GDM1 (cell line): ENCODE data around the gene ELOVL6.
A peak's percentile ranks its signal among the peaks of the same experiment; 100 is the strongest.
"Not testable (repeated sequence)": the region's sequence is repeated elsewhere in the genome, so short reads cannot be mapped to it uniquely, and the experiment has no call there.

ENCODE experiments used
- DNase-seq: peaks from one replicate; lab custom pipeline; 2025; lab: John Stamatoyannopoulos, UW

The ELOVL6 gene

DNA sequence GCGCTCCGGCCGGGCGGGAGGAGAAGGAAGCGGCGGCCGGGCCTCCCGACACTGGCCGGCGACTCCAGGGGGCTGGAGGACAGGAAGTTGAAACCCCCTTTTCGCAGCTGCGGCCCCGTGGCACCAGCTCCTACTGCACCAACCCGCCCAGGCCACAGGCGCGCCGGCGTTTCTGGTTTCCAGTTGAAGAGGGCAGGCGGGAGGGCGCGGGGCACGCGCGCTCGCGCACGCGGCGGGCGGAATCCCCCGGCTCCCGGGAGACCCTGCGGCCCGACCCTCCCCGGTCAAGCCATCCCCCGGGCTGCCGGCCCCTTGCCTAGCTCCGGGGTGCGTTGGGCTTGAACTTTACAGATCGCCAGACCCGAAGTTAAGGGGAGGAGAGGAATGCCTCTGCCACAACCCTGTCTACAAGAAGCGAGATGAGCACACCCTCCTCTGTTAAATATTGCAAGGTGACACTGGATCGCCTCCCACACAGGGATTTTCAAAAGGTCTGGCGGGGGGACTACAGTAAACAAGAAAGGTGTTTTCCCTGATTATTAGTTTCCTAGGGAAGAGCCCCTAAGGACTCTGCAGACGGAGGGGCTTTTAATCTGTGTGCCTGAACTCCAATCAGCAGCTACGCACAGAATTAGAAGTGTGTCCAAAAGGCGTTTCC lies 1.4 kb downstream of the ELOVL6 start:
- peak; percentile 67 for DNase-seq

DNA sequence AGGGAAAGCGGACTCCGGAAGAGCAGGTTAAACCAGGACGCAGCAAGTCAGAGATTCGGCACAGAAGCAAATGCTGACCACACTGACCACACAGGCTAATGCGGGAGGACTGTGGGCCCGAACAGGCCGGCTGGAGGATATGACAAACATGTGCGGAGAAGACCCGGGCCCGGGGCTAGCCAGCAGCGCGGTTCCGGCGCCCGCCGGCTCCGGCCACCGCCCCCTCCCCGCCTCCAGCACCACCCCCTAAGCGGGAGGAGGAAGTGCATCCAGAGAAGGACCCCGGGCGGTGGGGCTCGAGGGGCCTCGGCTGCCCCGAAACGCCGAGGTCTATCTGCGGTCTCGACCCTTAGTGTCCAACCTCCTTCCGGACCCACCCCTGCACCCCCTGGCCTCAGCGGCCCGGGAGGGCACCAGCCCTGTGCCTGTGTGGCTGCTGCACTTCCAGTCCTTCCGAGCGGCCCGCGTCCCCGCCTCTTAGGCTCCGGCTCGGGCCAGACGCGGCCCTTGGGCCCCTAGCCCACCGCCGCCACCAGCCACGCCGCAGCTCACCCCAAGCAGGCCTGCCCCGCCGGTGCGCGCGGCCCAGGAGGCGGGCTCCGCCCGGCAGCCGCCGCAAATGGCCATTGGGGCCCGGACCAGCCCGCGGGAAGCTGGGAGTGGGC lies 2.1 kb downstream of the ELOVL6 start:
- peak; percentile 64 for DNase-seq

DNA sequence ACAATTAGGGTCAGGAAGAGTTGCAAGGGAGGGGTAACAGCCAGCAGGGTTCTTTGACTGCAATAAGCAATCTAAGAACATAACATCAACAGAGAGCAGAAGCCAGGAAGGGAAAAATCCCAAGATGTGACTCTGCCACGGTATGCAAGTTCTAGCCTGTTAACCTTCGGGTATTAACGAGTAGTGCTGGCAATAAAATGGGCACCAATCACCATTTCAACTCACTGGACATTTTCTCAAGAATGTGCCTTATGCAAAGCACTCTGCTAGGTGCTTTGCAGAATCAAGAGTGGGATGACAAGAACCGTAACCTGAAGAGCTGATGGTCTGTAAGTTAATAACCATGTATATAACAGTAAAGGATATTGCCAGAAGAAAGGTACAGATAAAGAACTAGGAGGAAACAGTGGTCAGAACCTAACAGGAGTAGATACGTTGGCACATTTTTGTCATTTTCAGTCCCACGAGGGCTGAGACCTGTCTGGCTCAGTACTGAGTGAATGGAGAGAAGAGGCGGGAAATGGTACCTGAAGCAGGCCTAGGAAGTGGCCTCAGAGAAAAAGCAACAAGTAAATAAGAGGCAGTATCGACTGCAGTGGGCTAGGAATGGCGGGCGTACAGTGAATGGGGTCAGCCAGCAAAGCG lies 2.7 kb downstream of the ELOVL6 start:
- DNase-seq: peak; percentile 39

DNA sequence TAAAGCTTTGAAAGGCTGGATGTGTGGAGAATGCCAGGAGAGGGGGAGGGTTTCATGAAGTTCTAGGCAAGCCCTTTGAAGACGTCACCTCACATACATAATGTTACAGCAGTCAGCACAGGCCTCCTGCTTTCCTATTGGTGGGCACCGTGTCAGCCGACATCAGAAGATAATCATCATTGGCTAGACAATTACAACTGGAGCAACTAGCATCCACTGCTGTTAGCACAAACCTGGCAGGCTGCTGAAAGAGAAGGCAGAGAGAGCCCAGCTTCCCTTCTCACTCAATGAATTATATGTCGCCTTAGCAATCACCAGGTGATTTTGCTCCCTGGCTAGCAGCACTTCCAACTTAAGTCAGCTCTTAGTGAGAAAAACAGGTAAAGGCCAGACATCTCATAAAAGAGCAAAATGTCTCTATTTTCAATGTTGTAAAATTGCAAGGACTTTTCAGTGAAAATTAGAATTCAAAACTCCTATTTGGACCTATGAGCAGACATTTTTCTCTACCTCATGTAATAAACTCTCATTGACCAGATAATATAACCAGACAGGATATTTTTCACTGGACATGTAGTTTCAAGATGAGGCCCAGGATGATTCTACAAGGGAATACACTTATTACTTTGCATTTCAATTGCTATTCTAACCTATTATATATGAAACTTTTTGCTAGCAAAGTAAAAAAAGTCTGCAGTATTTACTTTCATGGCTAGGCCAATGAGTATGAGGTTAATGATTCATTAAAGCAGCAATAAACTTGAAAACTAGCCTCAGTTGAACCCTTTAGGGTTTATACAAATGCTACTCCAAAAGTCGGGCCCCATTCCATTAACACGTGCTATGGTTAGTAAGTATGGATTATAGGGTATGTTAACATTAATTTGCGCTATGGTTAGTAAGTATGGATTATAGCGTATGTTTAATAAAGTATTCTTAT lies 4.3 kb downstream of the ELOVL6 start:
- peak; percentile 79 for DNase-seq

DNA sequence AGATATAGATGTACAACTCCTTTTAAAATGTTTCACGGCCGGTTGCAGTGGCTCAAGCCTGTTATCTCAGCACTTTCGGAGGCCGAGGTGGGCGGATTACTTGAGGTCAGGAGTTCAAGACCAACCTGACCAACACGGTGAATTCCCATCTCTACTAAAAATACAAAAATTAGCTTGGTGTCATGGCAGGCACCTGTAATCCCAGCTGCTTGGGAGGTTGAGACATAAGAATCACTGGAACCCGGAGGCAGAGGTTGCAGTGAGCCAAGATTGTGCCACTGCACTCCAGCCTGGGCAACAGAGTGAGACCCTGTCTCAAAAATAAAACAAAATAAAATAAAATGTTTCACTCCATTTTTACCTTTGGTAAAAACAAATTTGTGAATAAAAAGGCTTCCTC lies 5.1 kb downstream of the ELOVL6 start:
- DNase-seq: not testable (repeated sequence)

DNA sequence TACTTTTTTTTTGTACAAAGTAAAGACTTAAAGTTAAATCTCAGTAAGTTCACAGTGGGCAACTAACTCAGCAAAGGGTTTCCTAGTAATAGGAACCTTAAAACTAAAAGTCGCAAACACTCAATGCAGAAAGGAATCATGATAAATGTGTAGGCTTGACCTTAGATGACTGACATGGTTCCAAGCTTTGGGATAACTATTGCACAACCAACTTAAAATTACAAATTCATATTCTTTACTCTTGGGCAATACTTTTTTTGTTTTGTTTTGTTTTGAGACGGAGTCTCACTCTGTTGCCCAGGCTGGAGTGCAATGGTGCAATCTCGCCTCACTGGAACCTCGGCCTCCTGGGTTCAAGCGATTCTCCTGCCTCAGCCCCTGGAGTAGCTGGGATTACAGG lies 8.2 kb downstream of the ELOVL6 start:
- no peak for DNase-seq

DNA sequence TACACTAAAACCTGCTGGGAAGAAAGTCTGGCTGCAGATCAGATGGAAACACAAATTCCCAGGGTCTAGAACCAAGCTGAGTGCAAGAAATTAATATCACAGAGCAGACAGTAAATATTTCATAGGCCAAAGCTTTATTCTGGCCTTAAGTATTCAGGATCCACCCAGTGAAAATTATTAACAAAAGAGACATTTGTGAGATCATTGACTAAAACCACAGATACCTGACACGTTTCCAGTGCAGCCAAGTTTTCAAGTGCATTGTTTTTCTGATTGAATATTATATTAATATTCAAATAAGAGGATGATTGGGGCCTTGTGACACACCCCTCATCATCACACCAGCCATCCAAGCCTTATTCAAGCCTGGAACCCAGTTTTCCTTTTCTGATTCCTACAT lies 10.3 kb downstream of the ELOVL6 start:
- no peak for DNase-seq

DNA sequence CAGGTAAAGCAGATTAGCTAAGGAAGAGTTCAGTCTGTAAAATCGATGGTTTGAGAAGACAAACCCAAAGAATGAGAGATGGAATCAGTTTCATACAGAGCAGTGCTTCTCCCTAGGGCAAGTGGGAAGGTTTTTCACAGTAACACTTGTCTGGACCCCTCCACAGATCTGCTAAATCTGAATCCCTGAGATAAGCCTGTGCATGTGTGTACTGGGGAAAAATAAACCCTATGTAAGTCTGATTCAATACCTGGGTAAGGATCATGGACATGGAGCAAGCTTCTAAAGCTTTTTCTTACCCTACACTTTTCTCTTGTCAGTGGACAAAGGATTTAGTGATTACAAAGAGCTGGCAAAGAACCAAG lies 13.6 kb downstream of the ELOVL6 start:
- DNase-seq: no peak

DNA sequence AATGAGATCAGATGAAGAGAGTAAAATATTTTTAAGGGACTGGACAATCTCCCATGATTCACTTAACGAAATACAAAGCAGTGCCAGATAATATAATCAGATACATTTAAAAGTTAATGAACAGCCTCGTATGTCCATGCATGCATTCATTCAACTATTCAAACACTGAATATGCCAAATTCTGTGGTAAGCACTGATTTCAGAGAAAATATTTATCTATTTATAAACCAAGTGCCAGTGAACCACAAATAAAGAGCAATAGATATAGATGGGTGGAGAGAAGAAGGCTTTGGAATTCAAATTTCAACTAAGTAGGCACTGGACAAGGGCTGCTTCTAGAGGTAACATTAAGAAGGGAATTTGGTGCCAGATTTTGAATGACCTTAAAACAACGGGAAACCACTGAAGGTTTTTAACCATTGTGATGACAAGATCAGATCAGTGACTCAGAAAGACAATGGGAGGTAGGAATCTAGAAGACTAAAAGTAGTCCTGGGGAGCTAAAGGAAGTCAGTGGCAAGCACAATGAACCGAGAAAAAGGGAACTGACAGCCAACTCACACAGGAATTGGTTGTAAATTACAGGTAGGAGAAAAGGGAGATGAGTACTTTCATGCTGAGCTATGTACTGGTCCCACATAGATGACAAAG lies 14.2 kb downstream of the ELOVL6 start:
- DNase-seq: peak; percentile 22

DNA sequence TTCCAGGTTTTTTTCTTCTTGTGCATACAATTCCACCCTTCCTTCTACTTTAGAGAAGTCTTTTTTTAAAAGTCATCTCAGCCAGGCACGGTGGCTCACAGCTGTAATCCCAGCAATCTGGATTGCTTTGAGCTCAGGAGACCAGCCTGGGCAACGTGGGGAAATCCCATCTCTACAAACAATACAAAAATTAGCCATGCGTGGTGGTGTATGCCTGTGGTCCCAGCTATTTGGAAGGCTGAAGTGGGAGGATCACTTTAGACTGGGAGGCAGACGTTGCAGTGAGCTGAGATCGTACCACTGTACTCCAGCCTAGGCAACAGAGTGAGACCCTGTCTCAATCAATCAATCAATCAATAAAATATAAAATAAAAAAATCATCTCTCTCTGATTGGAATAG lies 14.8 kb downstream of the ELOVL6 start:
- DNase-seq: no peak

DNA sequence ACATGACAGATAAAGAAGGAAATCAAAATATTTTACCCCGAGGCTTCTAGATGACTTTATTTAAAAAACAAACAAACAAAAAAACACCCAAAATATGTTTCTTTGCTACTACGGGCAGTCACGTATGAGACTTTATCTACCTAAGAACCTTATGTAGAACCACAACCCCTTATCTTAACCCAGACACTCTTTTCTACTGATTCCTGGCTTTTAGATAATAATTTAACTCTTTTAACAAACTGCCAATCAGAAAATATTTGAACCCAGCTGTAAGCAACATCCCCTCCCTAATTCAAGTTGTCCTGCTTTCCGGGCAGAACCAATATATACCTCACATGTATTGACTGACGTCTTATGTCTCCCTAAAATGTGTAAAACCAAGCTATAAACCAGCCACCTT lies 15.4 kb downstream of the ELOVL6 start:
- DNase-seq: no peak

DNA sequence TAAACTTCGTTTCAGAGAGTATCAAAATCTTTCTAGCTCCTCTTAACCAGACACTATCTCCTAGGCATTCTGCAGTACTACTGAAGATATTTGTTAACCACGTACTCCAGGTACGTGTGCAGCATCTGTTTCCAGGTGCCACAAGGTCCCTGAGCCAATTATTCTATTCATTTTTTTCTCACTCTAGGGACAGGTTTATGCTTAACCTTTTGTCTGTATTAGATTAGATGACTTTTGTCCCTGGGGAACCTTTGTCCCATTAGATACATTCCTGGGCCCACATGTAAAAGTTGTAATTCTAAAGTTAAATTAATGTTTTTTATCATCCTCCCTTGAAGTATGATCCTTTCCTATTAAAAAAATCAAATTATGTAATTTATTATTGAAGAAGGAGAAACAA lies 16.5 kb downstream of the ELOVL6 start:
- DNase-seq: no peak

DNA sequence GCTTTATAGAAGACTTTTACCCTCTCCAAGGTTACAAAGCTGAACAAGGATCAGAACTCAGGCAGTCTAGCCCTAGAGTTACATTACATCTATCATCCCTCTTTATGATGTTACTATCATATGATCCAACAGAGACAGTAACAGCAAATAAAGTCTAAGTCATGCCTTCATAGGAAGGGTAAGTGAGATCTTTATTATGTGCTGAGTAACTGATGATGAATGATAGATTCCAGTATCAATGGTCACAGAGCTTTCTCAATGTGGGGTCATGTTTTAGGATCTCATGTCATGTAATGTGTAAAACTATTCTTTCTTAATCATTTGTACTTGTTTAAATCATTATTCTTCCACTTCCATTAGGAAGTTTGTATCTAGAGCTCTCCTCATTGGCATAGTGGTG lies 22.8 kb downstream of the ELOVL6 start:
- DNase-seq: no peak

DNA sequence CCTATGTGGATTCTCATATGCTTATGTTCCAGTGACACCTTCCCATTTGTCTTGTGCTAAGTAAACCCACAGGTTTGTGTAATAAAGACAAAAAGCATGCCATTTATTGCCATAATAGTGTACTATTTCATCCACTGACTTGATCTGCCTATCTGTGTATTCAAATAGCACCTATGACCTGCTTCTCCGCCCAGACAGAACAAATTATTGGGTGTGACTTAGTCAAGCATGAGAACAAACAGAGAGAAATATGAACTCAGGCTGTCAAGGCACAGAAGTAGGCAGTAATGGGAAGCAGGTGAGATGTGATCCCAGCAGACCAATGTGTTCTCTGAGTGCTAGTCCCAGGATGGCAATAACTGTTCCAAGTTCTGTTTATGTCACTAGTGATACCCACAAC lies 25.4 kb downstream of the ELOVL6 start:
- DNase-seq: no peak

DNA sequence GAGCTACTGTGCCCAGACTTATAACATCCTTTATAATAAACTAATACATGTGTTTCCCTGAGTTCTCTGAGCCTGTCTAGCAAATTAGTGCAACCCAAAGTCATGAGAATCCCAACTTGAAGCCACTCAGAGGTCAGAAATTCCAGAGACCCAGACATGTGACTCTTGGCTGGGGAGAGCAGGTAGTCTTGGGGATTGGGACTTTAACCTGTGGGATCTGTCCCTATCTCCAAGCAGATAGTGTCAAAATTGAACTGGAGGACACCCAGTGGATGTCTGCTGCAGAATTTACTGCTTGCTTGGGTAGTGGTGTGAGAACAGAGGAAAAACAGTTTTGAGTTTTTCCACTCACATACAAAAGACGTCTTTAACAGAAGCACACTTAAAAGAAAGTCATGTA lies 26.4 kb downstream of the ELOVL6 start:
- DNase-seq: no peak

DNA sequence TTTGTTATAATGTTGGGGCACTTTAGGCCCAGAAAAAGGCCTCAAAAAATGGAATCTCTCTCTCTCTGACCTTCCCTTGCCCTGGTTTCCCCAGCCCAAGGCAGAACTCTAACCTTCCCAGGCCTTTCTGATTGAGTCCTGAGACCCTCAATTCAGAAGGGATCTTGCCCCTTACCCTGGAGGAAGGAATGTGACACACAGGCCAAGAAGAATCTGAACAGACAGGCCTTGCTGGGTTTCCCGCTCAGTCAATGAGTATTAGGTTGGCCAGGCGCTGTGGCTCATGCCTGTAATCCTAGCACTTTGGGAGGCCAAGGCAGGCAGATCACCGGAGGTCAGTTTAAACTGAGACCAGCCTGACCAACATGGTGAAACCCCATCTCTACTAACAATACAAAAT lies 27.6 kb downstream of the ELOVL6 start:
- no peak for DNase-seq

DNA sequence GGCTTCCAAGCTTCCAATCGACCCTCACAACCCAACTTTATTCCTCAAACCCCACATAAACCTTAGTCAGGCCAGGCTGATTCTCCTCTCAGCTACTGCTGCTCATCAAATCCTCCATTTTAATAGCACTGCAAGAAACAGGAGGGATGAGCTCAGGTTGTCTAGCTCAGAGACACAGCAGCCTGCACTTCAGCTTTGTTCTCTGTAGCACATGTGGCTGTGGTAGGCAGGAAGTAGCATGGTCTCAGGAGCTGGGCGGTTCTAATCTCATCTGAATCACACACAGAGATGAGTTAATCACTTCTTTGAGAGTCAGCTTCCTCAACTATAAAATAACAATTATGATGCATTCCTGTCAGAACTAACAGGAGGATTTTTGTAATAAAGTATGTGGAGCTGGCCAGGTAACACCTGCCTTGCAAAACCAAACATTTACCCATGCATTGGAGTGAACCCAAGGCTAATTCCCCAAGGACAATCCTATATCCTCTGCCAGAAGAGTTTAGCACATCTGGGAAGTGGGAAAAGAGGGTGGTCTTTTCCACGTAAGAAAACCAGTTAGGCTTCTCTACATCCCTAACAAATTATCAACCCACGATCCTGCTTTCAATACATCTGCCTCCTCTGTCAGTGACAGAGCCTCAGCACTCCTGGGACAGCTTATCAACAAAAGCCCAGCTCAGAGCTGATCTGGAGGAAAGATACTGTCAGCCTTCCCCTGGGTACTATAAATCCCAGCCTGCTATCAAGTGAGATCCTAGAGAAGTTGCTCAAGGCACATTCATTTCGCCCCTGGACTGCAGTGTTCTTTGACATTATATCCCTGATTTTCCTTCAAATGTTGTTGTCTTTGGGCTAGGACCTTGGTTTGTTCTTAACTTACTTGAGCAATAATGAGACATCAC lies 32.8 kb downstream of the ELOVL6 start:
- peak; percentile 23 for DNase-seq

DNA sequence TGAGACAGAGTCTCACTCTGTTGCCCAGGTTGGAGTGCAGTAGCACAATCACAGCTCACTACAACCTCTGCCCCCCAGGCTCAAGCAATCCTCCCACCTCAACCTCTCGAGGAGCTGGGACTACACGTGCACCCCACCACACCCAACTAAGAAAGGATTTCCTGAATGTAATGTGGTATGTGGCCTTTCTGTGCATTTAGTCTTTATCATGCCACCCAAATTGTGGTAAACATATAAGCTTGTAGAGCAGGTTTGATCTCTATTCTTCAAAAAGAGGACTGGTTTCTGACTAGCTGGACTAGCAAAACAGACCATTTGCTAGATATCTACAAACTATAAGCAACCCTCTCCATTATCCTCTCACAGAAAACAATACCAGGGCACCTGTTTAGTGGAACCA lies 33.6 kb downstream of the ELOVL6 start:
- DNase-seq: no peak

DNA sequence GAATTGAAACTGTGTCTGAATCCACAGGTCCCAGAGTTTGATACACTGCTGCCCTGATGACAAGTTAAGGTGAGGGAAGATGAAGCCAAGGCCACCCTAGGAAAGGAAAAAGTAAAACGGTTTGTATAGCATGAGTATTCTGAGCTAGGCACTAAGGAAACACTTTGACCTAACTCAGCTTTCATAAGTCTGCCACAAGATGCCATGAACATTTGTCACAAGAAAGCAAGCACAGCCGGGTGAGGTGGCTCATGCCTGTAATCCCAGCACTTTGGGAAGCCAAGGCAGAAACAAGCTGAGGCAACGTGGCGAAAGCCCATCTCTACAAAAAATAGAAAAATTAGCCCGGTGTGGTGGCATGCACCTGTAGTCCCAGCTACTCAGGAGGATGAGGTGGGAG lies 34.2 kb downstream of the ELOVL6 start:
- no peak for DNase-seq

DNA sequence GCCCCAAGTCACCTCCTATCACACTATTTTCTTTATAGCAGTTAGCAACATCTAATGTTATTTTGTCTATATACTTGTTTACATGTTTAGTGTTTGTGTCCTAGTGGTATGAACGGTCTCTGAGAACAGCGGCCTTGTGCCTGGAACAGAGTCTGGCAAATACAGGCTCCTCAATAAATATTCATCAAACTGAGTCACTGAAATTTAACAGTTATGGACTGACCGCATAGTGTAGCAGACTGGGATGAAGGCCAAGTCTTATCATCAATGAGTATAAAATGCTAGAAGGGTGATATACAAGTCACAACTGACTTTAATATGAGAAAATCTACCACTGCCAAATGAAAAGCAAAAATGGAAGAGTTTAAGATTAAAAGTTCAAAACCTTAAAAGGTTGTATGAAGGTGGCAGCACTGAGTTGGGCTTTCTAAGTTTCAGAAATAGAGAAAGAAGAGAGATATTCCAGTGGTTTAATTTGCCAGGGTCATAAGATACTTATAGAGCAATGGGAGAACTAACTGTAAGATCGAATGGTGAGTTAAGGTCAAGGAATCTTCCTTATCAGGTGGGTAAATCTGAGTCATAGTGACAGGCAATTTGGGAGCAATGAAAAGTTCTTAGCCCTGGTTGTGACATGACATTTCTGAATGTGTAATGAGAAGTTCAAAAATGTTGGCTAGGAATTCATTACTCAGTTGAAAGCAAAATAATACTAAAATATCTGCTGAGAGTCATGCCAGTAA lies 34.9 kb downstream of the ELOVL6 start:
- no peak for DNase-seq
